Stimulated activated naive CD4-positive, alpha-beta T cell treated with Interleukin-2 at 50 U/mL for 16 hours (primary cell): ENCODE results near the gene RPS3A.
A peak's percentile ranks its signal among the peaks of the same experiment; 100 is the strongest.
"Not testable (repeated sequence)": the region's sequence is repeated elsewhere in the genome, so short reads cannot be mapped to it uniquely, and the experiment has no call there.

ENCODE experiments used
- DNase-seq: peaks from one replicate; lab custom pipeline; 2025; lab: John Stamatoyannopoulos, UW

Gene RPS3A

DNA sequence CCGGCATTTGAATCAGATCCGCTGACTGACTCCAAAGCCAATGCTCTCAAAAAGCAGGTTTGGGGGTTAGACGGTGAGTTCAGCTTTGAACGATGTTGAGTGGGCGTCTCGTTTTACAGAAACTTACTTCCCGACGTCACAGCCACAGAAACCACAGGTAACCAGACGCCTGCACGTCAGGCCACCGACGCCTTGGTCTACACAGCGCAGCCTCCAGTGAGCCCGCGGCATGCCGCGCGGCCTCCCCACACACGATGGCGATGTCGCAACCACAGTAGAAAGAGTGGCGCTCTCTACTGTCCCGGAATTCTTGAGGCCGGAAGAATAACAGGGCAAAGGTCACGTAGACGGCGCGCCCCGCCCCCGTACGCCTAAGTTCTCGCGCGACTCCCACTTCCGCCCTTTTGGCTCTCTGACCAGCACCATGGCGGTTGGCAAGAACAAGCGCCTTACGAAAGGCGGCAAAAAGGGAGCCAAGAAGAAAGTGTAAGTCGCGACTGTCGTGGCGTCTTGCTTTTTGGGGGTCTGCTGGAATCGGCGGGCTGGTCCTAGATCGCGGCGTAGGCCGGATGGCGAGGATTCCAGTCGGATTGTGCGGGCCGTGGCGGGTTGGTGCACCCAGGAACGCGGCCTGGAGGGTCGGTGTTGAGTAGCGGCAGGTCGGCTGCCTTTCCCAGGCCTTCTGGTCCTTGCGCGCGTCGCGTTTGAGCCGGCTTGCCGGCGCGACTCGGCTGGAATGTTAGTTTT is at the start of gene RPS3A:
RPS3A (plus strand) TSS at position 400 of the 747 bp plus-strand sequence; CDS start at position 425, 25 bp downstream.
- peak; percentile 94 for DNase-seq

DNA sequence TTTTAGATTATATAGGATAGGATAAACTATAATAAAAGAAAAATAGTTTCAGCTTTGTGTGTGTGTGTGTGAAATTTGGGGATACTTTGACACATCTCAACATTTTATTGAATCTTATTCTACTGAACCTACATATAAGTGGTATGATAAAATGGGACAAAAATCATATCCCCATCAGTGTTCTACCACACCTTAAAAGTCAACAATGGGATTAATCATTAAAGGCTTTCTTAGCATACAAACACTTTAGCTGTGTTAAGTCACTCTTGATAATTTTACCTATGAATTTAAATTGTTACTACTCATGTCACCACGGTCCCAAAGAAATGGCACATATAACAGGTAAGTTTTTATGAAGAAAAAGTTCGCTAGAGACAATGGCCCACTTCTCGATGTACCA is 46.6 kb upstream of the RPS3A start:
- no peak for DNase-seq

DNA sequence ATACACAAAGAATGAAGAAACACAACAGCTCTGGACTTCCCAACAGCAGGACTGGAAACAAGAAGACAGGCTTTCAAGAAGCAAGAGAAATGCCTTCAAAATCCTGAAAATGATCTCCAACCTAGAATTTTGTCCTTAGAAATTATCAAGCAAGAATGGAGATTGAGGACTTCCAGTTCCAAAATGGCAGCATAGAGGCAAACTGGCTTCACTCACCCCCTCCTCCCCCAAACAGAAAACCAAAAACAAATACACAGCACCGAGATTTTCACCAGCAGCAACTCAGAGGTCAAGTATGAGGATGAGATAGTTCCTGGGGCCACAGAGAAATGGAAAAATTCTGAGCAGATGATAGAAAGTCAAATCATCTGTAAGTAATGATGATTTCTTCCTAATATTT is 43.9 kb upstream of the RPS3A start:
- DNase-seq: no peak

DNA sequence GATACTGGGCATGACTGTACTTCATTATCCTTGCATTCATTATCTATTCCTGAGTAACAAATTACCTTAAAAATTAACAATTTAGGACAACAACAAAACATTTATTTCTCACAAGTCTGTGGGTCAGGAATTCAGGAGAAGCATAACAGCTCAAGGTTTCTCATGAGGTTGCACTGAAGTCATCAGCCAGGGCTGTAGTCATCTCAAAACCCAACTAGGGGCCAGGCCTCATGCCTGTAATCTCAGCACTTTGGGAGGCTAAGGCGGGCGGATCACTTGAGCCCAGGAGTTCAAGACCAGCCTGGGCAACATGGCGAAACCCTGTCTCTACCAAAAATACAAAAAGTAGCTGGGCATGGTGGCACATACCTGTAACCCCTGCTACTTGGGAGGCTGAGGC is 36.3 kb upstream of the RPS3A start:
- DNase-seq: not testable (repeated sequence)

DNA sequence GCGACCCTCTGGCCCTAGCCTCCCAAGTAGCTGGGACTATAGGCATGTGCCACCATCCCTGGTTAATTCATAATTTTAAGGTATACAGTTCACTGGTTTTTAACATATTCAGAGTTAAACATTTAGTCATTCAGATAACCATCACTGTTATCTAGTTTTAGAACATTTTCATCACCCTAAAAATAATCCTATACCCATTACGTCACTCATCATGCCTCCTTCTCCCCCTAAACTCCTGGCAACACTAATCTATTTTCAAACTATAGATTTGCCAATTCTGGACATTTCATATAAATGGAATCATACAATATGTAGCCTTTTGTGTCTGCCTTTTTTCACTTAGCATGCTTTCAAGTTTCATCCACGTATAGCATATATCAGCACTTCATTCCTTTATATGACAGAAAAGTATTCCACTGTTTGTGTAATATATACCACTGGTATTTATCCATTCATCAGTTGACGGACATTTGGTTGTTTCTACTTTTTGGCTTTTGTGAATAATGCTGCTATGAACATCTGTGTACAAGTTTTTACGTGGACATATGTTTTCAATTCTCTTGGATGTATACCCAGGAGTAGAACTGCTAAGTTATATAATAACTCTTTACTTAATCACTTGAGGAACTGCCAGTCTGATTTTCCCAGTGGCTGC is 32.0 kb upstream of the RPS3A start:
- no peak for DNase-seq

DNA sequence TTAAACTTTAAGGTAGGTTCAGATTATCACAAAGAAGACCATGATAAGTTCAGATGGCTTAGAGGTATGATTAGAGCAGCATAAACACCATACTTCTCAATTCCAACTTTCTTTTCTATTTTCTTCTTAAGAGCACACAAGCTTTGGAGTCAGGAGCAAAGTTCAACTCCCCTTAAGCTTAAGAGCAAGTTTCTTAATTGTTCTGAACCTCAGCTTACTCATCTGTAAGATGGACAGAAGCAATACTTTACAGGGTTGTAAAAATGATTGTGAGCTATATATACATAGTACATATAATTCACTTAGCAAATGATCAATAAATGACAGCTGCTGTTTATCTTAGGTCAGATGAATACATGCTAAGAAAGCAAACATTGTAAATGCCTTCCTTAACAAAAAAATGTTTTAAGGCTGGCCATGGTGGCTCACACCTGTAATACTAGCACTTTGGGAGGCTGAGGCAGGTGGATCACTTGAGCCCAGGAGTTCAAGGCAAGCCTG is 25.0 kb upstream of the RPS3A start:
- DNase-seq: no peak

DNA sequence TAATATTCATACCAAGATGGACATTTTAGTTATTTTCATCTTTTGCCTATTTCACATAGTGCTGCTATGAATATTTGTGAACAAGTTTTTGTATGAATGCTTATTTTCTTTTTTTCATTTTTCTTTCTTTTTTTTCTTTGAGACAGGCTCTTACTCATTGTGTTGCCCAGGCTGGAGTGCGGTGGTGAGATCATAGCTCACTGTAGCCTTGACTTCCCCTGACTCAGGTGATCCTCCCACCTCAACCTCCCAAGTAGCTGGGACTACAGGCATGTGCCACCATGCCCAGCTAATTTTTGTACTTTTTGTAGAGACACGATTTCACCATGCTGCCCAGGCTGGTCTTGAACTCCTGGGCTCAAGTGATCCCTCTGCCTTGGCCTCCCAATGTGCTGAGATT is 21.4 kb upstream of the RPS3A start:
- not testable (repeated sequence) for DNase-seq

DNA sequence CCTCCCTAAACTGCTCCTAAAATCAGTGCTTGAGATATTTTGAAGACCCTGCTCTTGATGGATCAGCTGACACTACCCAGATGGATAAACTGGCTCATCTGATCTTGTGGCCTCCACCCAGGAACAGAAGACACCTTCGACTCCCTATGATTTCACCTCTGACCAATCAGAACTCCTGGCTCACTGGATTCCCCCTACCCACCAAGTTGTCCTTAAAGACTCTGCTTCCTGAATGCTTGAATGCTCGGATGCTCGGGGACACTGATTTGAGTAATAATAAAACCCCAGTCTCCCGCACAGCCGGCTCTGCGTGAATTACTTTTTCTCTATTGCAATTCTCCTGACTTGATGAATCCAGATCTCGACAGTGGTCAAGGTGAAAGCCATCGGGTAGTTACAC is 12.0 kb upstream of the RPS3A start:
- no peak for DNase-seq

DNA sequence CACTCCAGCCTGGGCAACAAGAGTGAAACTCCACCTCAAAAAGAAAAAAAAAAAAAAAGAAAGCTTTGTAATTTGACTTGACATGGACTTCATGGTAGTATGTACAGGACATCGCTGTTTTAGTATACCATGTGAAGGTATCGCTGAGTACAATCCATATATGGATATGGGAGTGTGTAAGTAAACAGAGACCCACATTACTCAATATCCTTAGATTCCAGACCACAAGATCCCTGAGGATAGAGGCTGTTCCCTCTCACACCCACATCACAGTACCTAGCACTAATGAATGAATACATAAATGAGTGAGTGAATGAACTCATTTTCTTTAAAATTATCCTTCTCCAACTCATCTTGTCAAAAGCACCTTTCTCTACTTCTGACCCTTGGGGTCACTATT is 8.4 kb upstream of the RPS3A start:
- no peak for DNase-seq

DNA sequence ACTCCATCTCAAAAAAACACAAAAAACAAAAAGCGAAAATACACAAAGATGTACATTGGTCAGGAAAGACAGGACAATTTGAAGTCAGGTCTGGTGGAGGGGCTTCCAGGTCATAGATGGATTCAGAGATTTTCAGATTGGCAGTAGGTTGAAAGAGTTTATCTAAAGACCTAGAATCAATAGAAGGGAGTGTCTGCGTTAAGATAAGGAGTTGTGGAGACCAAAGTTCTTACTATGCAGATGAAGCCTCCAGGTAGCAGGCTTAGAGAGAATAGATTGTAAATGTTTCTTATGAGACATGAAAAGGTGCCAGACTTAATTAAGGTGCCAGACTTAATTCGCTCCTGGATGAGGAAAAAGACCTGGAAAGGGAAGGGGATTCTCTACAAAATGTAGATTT is 6.9 kb upstream of the RPS3A start:
- DNase-seq: no peak

DNA sequence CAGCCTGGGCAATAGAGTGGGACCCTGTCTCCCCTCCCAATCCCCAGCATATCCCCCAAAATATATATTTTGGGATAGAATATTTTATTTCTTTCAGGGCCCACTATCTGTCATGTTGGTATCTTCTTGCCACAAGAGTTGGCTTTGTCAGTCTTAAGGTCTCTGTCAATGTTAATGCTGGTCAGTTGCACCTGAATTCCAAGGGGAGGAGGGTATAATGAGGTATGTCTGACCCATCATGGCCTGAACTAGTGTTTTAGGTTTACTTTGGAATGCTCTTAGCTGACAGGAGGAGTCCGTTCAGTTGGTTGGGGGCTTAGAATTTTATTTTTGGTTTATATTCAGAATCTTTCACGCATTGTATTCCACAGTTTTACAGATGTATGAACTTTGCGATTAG is 6.2 kb upstream of the RPS3A start:
- no peak for DNase-seq

DNA sequence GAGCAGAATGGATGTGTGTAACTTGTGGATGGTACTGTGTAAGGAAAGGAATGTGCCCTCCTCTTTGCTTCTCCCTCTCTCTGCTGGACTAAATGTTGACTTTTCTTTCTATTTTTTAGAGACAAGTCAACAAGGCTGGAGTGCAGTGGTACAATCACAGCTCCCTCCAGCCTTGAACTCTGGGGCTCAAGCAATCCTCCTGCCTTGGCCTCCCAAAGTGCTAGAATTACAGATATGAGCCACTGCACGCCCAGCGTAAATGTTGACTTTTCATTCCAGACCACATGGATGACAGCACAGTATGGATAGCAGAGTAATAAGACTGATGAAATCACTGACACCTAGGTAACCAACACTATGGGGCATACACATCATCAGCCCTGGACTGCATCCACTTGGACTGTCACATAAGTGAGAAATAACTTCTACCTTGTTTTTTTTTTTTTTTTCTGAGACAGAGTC is 5.1 kb upstream of the RPS3A start:
- DNase-seq: no peak

DNA sequence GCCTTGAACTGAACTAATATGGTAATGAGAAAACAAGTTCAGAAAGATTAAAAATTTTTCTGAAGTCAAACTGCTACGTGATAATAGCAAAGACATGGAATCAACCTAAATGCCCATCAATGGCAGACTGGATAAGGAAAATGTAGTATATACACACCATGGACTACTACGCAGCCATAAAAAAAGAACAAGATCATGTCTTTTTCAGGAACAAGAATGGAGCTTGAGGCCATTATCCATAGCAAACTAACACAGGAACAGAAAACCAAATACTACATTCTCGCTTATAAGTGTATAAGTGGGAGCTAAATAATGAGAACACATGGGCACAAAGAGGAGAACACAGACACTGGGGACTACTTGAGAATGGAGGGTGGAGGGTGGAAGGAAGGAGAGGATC is 4.3 kb upstream of the RPS3A start:
- no peak for DNase-seq

DNA sequence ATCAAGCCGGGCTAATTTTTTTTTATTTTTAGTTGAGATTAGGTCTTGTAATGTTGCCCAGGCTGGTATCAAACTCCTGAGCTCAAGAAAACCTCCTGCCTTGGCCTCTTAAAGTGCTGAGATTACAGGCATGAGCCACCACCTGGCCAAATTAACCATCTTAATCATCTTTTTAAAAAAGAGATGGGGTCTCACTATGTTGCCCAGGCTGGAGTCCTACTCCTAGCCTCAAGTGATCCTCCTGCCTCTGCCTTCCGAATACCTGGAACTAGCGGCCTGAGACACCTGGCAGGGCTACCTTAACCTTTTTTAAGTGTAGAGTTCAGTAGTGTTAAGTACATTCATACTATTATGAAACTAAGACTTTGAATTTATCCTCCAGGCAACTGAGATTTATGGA is 1.7 kb upstream of the RPS3A start:
- DNase-seq: no peak

DNA sequence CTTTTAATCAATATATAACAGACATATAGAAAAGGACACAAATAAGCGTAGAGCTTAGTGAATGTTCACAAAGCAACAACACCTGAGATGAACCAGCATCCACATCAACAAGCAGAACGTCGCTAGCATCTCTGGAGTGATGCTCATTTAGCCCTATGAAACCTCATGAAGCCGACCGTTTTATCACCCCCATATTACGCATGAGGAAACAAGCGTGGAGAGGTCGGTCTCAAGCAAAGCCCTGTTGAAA is 524 bp upstream of the RPS3A start:
- no peak for DNase-seq

DNA sequence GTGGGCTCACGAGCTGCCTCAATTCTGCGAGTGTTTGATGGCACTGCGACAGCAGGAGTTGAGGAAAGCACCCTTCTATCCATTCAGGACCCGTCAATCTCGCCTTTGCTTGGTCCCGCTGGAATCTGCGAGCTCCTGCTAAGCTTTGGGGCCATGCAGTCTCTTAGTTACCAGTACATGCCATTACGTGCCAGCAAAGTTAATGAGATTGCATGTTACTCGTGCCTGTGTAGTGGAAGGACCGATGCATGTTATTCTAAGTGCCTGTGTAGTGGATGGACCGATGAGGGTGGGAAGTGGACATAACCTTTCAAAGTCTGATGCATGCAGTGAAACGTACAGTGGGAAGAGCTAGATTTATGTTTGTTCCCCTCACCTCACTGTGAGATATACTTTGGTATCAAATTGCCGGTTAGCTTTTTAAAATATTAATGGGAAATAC is 569 bp downstream of the RPS3A start:
- no peak for DNase-seq

DNA sequence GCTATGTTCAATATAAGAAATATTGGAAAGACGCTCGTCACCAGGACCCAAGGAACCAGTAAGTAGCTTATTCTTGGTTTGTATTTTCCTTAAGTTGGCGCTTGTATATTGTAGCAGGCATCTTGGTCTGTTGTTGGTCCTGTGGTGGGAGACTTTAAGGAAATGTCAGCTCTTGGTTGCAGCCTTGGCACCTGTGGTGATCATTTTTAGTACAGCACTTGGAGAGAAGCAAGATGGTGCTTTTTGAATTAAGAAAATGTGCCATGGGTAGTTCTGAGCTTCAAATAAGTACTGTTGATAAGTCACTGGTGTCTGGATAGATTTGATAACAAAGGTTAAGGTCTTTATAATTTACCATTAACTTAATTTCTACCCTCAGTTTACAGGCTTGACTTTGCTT is 1.1 kb downstream of the RPS3A start:
- no peak for DNase-seq

DNA sequence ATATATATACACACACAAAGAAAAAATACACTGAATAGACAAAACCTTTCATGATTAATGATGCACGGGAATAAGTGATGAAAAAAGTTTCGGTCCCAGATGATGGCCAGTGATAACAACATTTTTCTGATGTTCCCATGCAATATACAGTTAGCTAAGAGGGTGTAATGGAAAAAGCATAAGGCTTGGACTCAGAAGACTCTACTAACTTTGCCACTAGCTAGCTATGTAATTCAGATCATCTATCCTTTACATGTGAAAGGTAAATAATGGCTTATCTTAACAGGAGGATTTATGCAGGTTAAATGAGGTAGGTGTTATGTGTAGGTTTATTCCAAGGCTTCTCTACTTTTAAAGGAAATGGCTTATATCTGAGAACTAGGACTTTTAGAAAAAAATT is 4.3 kb downstream of the RPS3A start:
- DNase-seq: no peak

DNA sequence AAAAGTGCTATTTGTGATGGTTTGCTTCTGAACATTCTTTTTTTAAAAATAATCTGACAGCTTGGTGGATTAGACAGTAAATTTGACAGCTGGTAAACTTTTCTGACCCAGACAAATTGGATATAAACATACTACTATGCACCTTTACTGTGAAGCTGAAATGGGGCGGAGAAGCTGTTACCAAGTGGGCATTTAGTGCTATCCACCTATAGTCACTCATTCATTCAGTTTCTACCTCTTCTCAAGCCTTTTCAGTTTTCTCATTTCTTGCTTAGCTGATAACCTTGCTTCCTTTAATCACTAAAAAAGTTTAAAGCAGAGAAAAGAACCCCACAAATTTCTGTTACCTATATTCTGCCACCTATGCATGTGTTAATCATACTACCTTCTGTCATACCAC is 5.2 kb downstream of the RPS3A start:
- DNase-seq: no peak

DNA sequence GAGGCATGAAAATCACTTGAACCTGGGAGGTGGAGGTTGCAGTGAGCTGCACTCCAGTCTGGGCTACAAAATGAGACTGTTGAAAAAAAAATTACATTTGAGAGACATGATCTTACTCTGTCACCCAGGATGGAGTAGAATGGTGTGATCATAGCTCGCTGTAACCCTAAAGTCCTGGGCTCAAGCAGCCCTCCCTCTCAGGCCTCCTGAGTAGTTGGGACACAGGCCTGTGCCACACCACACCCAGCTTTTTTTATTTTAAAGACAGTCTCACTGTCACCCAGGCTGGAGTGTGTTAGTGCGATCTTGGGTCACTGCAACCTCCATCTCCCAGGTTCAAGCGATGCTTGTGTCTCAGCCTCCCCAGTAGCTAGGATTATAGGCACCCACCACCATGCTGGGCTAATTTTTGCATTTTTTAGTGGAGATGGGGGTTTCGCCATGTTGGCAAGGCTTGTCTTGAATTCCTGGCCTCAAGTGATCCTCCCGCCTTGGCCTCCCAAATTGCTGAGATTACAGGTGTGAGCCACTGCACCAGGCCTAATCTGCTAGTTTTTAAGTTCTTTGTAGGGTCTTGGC is 6.1 kb downstream of the RPS3A start:
- DNase-seq: no peak

DNA sequence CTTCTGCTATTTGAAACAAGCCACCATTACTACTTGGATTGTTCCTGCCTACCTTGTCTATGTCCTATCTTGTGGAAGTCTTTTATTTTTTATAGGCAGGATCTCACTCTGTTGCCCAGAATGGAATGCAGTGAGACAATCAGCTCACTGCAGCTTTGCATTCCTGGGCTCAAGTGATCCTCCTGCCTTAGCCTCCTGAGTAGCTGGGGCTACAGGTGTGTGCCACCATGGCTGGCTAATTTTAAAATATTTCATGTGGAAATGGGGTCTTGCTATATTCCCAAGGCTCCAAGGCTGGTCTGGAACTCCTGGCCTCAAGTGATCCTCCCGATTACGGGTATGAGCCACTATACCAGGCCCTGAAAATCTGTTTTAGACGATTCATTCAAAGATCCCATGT is 7.6 kb downstream of the RPS3A start:
- no peak for DNase-seq

DNA sequence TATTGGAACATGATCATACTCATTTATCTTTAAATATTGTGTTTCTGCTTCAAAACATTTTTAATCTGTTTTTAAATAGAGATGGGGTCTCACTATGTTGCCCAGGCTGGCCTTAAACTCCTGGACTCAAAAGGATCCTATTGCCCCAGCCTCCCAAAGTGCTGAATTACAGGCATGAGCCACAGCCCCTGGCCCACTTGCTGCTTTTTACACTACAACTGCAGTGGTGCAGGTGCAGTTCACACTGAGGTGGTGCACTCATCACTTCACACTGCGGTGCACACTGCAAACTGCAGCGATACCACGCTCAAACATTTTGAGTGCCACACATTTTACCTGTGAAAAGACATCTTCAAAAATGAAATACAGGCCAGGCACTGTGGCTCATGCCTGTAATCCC is 10.8 kb downstream of the RPS3A start:
- DNase-seq: no peak

DNA sequence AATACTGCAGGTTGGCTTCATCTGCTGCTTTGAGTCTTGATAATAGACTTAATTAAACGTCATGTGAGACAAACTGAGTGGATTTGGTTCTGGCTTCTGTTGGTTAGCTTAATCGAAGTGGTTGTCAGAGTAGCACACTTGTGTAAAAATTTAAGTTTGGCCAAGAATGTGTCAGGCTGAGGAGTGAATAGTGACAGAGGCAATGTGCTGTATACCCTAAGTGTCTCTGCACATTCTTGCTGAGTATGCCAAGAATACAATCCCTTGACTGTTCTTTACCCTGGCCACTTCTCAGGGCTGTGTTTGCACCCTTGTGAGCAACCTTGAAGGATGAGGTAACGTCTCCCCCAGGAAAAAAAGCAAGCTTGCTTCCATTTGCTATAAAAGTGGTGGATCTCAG is 14.9 kb downstream of the RPS3A start:
- no peak for DNase-seq

DNA sequence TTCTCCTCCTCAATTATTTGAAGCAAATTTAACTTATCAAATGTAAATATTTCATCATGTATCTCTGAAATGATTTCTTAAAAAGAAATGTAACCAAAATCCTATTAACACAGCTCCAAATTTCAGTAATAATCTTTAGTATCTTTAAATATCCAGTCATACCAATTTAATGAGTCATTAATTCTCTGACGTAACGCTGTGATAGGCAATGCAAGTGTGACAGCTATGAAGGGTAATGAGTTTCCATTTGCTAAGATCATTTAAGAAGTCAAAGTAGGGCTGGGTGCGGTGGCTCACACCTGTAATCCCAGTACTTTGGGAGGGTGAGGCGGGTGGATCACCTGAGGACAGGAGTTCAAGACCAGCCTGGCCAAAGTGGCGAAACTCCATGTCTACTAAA is 15.6 kb downstream of the RPS3A start:
- no peak for DNase-seq
